GM12873 (cell line): ENCODE measurements around the gene TAS2R20.

Experiments
- CTCF ChIP-seq: IDR thresholded peaks from 2 replicates; pipeline ENCODE4 v1.5.1; 2012; ENCODE audit warnings: low read depth, mild to moderate bottlenecking, moderate library complexity, low read length, control low read depth; ENCODE audit not compliant: insufficient read depth; ENCODE audit errors: missing control alignments

The TAS2R20 gene

DNA sequence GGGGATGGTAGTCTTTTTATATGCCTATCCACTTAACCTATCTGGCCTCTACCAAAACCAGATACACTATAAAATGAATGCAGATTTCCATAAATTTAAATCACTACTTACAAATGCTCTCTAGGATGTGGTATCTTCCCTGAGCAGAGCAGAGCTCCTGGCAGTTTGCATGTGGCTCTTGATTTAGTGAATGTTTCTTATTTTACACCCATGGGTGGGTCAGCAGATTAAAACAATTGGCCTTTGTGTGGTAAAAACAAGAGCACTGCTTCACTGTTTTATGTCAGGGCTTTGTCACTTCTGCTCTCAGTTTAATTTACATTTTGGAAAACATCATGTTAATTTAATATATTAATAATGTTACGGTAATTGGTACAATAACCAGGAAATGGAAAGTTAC is 18.8 kb upstream of the TAS2R20 start:
- no peak for TF ChIP-seq CTCF

DNA sequence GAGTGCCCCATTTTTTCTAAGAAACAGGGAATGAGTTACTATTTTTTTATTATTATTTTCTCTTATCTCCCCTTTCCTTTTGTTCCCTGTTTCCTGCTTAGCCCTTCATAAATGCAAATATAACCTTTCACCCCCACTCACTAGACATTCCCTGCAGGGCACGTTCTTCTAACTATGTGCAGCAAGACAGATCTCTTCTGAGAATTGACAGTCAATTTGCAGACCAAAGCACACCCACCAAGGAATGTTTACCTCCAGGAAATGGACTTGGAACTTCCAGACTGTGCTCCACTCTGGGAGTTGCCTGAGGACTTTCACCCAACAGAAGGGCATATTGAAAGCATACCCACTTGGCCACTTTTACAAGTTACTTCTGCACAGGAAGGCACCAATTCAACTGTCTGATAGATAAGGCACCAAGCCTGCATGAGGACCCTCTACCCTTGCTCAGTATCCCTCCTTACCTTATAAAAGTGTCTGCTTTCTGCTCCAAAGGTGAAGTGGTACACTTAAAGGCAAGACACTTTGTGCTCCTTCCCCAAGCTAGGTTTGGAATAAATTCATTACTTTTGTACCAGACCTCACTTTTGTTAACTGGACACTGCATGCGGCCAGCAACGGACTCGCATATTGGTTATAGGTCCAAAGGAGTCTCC is 17.8 kb upstream of the TAS2R20 start:
- TF ChIP-seq CTCF, result no peak

DNA sequence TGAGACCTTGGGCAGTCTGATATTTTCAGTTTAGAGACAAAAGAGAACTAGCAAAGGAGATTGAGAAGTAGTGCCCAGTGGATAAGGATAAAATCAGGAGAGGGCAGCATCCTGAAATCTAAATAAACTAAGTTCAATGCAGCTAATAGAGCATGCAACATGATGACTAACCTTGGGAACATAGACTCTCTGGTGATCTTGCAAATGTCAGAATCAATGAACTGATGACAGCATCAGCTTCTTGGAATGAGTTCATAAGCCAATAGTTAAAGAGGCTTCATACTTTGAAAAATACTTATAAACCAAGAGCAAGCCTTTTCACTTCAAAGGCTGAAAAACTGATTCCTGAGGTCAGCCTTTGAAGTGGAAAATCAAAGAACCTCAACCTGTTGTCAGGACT is 16.1 kb upstream of the TAS2R20 start:
- TF ChIP-seq CTCF, result no peak

DNA sequence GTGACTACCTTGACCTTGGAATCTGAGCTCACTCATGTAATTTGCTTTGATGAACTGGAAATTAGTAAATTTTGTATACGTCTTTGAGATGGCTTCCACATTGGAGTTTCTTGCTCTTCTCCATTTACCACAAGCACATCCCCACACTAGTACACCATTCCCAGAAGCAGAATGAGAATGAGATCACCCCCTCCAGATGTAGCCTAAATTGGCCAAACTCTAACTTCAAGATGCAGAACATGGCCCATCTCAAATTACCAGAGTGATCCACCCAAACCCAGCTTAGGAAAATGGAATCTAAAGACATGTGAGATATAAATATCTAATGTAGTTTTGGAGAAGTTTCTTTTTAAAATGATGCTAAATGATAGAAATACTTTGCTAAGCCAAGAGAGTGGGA is 9.5 kb upstream of the TAS2R20 start:
- no peak for TF ChIP-seq CTCF

DNA sequence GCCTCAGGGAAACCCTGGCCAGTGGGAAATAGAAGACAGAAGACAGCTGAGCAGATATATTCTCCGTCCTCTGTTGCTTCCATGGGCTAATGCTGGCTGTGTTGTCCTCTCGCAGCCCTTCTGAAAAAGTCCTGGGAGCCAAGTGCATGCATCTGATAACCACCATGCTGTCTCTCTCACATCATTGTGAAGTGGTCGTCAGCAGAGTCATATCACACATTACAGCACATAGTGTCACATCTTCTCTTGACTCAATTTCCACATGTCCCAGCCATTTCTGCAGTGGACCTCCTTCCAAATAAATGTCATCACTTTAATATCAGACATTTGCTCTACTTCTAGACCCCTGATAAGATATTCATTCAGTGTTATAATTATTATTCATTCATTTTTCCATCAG is 3.8 kb downstream of the TAS2R20 start:
- TF ChIP-seq CTCF, result no peak

DNA sequence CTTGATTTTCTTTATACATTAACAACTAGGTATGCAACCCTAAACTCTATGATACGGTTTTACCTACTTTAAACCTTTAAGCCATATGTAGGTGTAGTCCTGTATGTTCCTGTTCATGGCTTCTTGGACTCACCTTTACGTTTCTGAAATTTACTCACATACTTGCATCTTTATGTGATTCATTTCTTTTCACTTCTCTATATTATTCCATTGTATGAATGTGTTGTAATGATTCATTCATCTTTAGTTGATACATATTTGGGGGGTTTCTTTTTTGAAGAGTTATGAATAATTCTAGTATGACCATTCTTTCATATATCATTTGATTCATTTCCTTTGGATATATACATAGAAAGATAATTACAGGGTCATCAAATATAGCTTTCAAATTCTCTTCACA is 9.0 kb downstream of the TAS2R20 start:
- TF ChIP-seq CTCF, result no peak

- TF ChIP-seq CTCF, result no peak
Observed at GRCh38 chr12:10986812-10987211, 11.3 kb downstream of the TAS2R20 start, which contains the start of gene TAS2R50. TAS2R50 (minus strand) TSS chr12:10986912; CDS start chr12:10986860, 52 bp downstream.

DNA sequence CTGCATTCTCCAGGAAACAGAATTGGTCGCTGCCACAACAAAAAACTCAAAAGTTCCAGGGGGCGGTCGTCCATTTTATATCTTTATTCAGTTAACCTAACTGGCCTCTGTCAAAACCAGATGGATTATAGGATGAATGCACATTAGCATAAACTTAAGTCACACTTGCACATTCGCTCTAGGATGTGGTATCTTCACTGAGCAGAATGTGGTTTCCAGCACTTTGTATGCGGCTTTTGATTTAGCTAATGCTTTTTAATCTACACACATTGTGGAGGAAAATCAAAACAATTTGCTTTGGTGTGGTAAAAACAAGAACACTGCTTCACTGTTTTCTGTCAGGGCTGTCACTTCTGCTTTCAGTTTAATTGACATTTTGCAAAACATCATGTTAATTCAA is 15.9 kb downstream of the TAS2R20 start:
- TF ChIP-seq CTCF, result no peak
